ENCODE measurements around the gene ZG16. TPM values are rescaled to one million over a fixed set of nuclear protein-coding genes. Genes with fewer than 3 reads are reported as not detected.

The ZG16 gene
- polyA plus RNA-seq, 3 donors, result not detected

- peaks cover 39% of the 10 kb centered on the region for H3K79me2 ChIP-seq (ENCODE audit: insufficient read depth, low read length)
- H3K9me3 ChIP-seq (replicated peaks in 1 of 2; ENCODE audit: control insufficient read depth in 1 of 2, insufficient read depth in 1 of 2, low read length in 2 of 2), result no peaks in the 10 kb centered on the region
- H3K4me1 ChIP-seq (ENCODE audit: control insufficient read depth in 1 of 2, insufficient read depth in 2 of 2, low read length in 2 of 2), result peaks cover 63 to 89% of the 10 kb centered on the region in 2 donors
- H3K36me3 ChIP-seq (replicated peaks in 1 of 2; ENCODE audit: control insufficient read depth in 1 of 2, insufficient read depth in 2 of 2, low read length in 2 of 2), result peaks cover 11 to 31% of the 10 kb centered on the region in 2 donors
- no peaks in the 10 kb centered on the region for H3K27me3 ChIP-seq (ENCODE audit: control insufficient read depth in 2 of 2, insufficient read depth in 2 of 2, low read length in 2 of 2)
- Mint-ChIP-seq H3K27ac (peak overlapping the region; percentile 71 to 100 (median 97)), H3K27me3 (ENCODE audit: low read depth in 3 of 3) (peaks cover 0 to 9% (median 3%) of the 10 kb centered on the region in 3 donors), H3K4me1 (peaks cover 77% of the 10 kb centered on the region), H3K4me3 (peak overlapping the region; percentile 62 to 98), H3K36me3 (peaks cover 31 to 41% of the 10 kb centered on the region in 2 donors), H3K9me3 (peaks cover 0 to 7% (median 1%) of the 10 kb centered on the region in 7 donors)
- peak overlapping the region in 2 of 3 experiments; percentile 91 to 92 for H3K4me3 ChIP-seq (replicated peaks in 1 of 3; ENCODE audit: low read depth in 2 of 3, low read length in 3 of 3)
- no peak overlapping the region for H2AFZ ChIP-seq (ENCODE audit: insufficient read depth, low read depth, low read length, poor library complexity, severe bottlenecking)
- peak overlapping the region; percentile 85 to 97 for H3K27ac ChIP-seq (ENCODE audit: low read depth in 1 of 2, low read length in 2 of 2)
- H3K9ac ChIP-seq (ENCODE audit: insufficient read depth, low read length, poor library complexity, severe bottlenecking), result peak overlapping the region; percentile 93
- H4K20me1 ChIP-seq (ENCODE audit: insufficient read depth, low read length), result peaks cover 47% of the 10 kb centered on the region
- DNase-seq, result no peak
- 90% methylated on average over 17 of the region's 21 CpGs for WGBS (ENCODE audit: insufficient coverage)
- TF ChIP-seq CTCF (IDR thresholded peaks at IDR 0.05), result no peak
- intact Hi-C loops (cut with micrococcal nuclease), result loop anchor here (2.0 to 5.0 kb wide), 2 partner anchors 43 to 77 kb away; no protein-coding TSS in a partner anchor
- peak overlapping the region; percentile 78 for H3K4me2 ChIP-seq (replicated peaks; ENCODE audit: extremely low read depth, low read length, poor library complexity, severe bottlenecking)
Observed at GRCh38 chr16:29743827-29744531, 34.1 kb upstream of the ZG16 start.

- peak overlapping the region; percentile 85 to 97 for H3K27ac ChIP-seq (ENCODE audit: low read depth in 1 of 2, low read length in 2 of 2)
- TF ChIP-seq CTCF (IDR thresholded peaks at IDR 0.05), result no peak
- Mint-ChIP-seq H3K36me3 (peaks cover 31 to 41% of the 10 kb centered on the region in 2 donors), H3K9me3 (peaks cover 0 to 7% (median 2%) of the 10 kb centered on the region in 7 donors), H3K4me3 (peak overlapping the region; percentile 98 to 100), H3K27ac (peak overlapping the region; percentile 97 to 100 (median 100)), H3K4me1 (peaks cover 79% of the 10 kb centered on the region), H3K27me3 (ENCODE audit: low read depth in 3 of 3) (peaks cover 0 to 9% (median 3%) of the 10 kb centered on the region in 3 donors)
- intact Hi-C loops (cut with micrococcal nuclease), result loop anchor here (2.0 to 5.0 kb wide), 3 partner anchors 32 to 78 kb away; no protein-coding TSS in a partner anchor
- H3K27me3 ChIP-seq (ENCODE audit: control insufficient read depth in 2 of 2, insufficient read depth in 2 of 2, low read length in 2 of 2), result no peaks in the 10 kb centered on the region
- H3K4me3 ChIP-seq (replicated peaks in 1 of 3; ENCODE audit: low read depth in 2 of 3, low read length in 3 of 3), result peak overlapping the region; percentile 78 to 92 (median 91)
- H4K20me1 ChIP-seq (ENCODE audit: insufficient read depth, low read length), result peaks cover 47% of the 10 kb centered on the region
- peaks cover 39% of the 10 kb centered on the region for H3K79me2 ChIP-seq (ENCODE audit: insufficient read depth, low read length)
- peak overlapping the region; percentile 78 for H3K4me2 ChIP-seq (replicated peaks; ENCODE audit: extremely low read depth, low read length, poor library complexity, severe bottlenecking)
- 40% methylated on average over 17 of the region's 20 CpGs for WGBS (ENCODE audit: insufficient coverage)
- H3K4me1 ChIP-seq (ENCODE audit: control insufficient read depth in 1 of 2, insufficient read depth in 2 of 2, low read length in 2 of 2), result peaks cover 66 to 89% of the 10 kb centered on the region in 2 donors
- DNase-seq, result peak in 1 of 3 donors; percentile 21
- H3K36me3 ChIP-seq (replicated peaks in 1 of 2; ENCODE audit: control insufficient read depth in 1 of 2, insufficient read depth in 2 of 2, low read length in 2 of 2), result peaks cover 11 to 31% of the 10 kb centered on the region in 2 donors
- H2AFZ ChIP-seq (ENCODE audit: insufficient read depth, low read depth, low read length, poor library complexity, severe bottlenecking), result no peak overlapping the region
- H3K9ac ChIP-seq (ENCODE audit: insufficient read depth, low read length, poor library complexity, severe bottlenecking), result peak overlapping the region; percentile 93
- H3K9me3 ChIP-seq (replicated peaks in 1 of 2; ENCODE audit: control insufficient read depth in 1 of 2, insufficient read depth in 1 of 2, low read length in 2 of 2), result no peaks in the 10 kb centered on the region
Observed at GRCh38 chr16:29744541-29745101, 33.4 kb upstream of the ZG16 start.

All from CD14-positive monocyte (primary cell).